Neural progenitor cell (in vitro differentiated cells): ENCODE data around the gene SUGCT.

Experiments used
- CTCF ChIP-seq: fragments of 200-600 bp; sonication (generic); IDR thresholded peaks from 2 replicates; pipeline ENCODE4 v1.5.1; 2017; ENCODE audit warnings: antibody characterized with exemption, mild to moderate bottlenecking
- EZH2 ChIP-seq: fragments of 200-600 bp; sonication (generic); IDR thresholded peaks from 2 replicates; pipeline ENCODE4 v1.6.1; 2017; ENCODE audit warnings: antibody characterized with exemption, mild to moderate bottlenecking, moderate library complexity
- EZH2phosphoT487 ChIP-seq: fragments of 200-600 bp; sonication (generic); IDR thresholded peaks from 2 replicates; pipeline ENCODE4 v1.6.1; 2017; ENCODE audit warnings: antibody characterized with exemption

- TF ChIP-seq CTCF, result peak; percentile 67
- TF ChIP-seq EZH2, result no peak
- TF ChIP-seq EZH2phosphoT487, result no peak
These were observed 97.6 kb downstream of the SUGCT start for GRCh38 chr7:40232242-40232893.
